ENCODE data around the gene NTRK3.

Gene NTRK3

GRCh38 chr15:87971076-87971475, 285.5 kb downstream of the NTRK3 start:
- no peak for DNase-seq

- no peak for DNase-seq
Observed at GRCh38 chr15:87967951-87968350, 288.6 kb downstream of the NTRK3 start.

- no peak for DNase-seq
Observed at GRCh38 chr15:87965304-87965703, 291.2 kb downstream of the NTRK3 start.

GRCh38 chr15:87962428-87962827, 294.1 kb downstream of the NTRK3 start:
- DNase-seq = no peak

GRCh38 chr15:87961851-87962420, 294.6 kb downstream of the NTRK3 start:
- no peak for DNase-seq

GRCh38 chr15:87959662-87960061, 296.9 kb downstream of the NTRK3 start:
- DNase-seq = no peak

GRCh38 chr15:87959080-87959479, 297.5 kb downstream of the NTRK3 start:
- no peak for DNase-seq

- no peak for DNase-seq
Observed at GRCh38 chr15:87955284-87955909, 301.1 kb downstream of the NTRK3 start.

GRCh38 chr15:87954793-87955192, 301.7 kb downstream of the NTRK3 start:
- no peak for DNase-seq

GRCh38 chr15:87952736-87953287, 303.7 kb downstream of the NTRK3 start:
- DNase-seq = no peak

- DNase-seq = no peak
Observed at GRCh38 chr15:87949575-87950223, 306.8 kb downstream of the NTRK3 start.

GRCh38 chr15:87949151-87949574, 307.4 kb downstream of the NTRK3 start:
- no peak for DNase-seq

- DNase-seq = no peak
Observed at GRCh38 chr15:87947560-87947959, 309.0 kb downstream of the NTRK3 start.

- DNase-seq = no peak
Observed at GRCh38 chr15:87945246-87945645, 311.3 kb downstream of the NTRK3 start.

GRCh38 chr15:87944691-87945090, 311.8 kb downstream of the NTRK3 start:
- no peak for DNase-seq

- DNase-seq = no peak
Observed at GRCh38 chr15:87944050-87944449, 312.5 kb downstream of the NTRK3 start.

- no peak for DNase-seq
Observed at GRCh38 chr15:87943626-87944025, 312.9 kb downstream of the NTRK3 start.

- DNase-seq = no peak
Observed at GRCh38 chr15:87942316-87942715, 314.2 kb downstream of the NTRK3 start.

- no peak for DNase-seq
Observed at GRCh38 chr15:87941606-87942005, 314.9 kb downstream of the NTRK3 start.

- no peak for DNase-seq
Observed at GRCh38 chr15:87940768-87941167, 315.8 kb downstream of the NTRK3 start.

GRCh38 chr15:87939848-87940457, 316.6 kb downstream of the NTRK3 start:
- no peak for DNase-seq

- no peak for DNase-seq
Observed at GRCh38 chr15:87938031-87938430, 318.5 kb downstream of the NTRK3 start.

- no peak for DNase-seq
Observed at GRCh38 chr15:87935583-87935982, 321.0 kb downstream of the NTRK3 start.

GRCh38 chr15:87931584-87931983, 325.0 kb downstream of the NTRK3 start:
- DNase-seq = no peak

All from CD4-positive, alpha-beta T cell treated with Interleukin-4 for 1 hour (primary cell).